Large intestine (tissue), 3 donors: Measurements from ENCODE around the gene XAF1. TPM values are rescaled to one million over a fixed set of nuclear protein-coding genes. Genes with fewer than 3 reads are reported as not detected.
"Not testable (repeated sequence)": the region's sequence is repeated elsewhere in the genome, so short reads cannot be mapped to it uniquely, and the experiment has no call there.

ENCODE experiments used
- DNase-seq, 2 donors: peaks; one replicate each; pipeline versions ENCODE4 v3.0.0 to v3.0.0-alpha.2; 2013
- H3K27ac ChIP-seq: one replicate; pipeline ENCODE4 v1.5.1; 2013; ENCODE audit warnings: low read length
- H3K27me3 ChIP-seq: 2 replicates; pipeline ENCODE4 v1.6.1; 2013; ENCODE audit warnings: low read length; ENCODE audit not compliant: control insufficient read depth, insufficient read depth
- H3K36me3 ChIP-seq: 2 replicates; pipeline ENCODE4 v1.6.1; 2013; ENCODE audit warnings: low read length; ENCODE audit not compliant: control insufficient read depth, insufficient read depth
- H3K4me1 ChIP-seq: one replicate; pipeline ENCODE4 v1.6.1; 2013; ENCODE audit warnings: low read length; ENCODE audit not compliant: control insufficient read depth, insufficient read depth
- H3K4me3 ChIP-seq: one replicate; pipeline ENCODE4 v1.5.1; 2013; ENCODE audit warnings: low read length
- H3K9me3 ChIP-seq: one replicate; pipeline ENCODE4 v1.6.1; 2013; ENCODE audit warnings: mild to moderate bottlenecking, low read depth, low read length, moderate library complexity; ENCODE audit not compliant: control insufficient read depth
- WGBS: methylation state at CpG from one replicate; pipeline ENCODE4 v1.1.5; 2013; ENCODE audit warnings: low lambda C conversion rate; ENCODE audit not compliant: insufficient coverage; 5-methylcytosine and 5-hydroxymethylcytosine counted together
- polyA plus RNA-seq: library from polyadenylated mRNA; unstranded; fragments of 120-200 nt; gene quantifications from one replicate; pipeline ENCODE4 v1.2.1, GENCODE V29; 2013

XAF1 gene
- polyA plus RNA-seq, 1 donor = 70.4 TPM

GRCh38 chr17:6713130-6713917, 42.5 kb upstream of the XAF1 start, which contains the start of gene SLC13A5:
Gene SLC13A5 (minus strand): TSS chr17:6713369. CDS start chr17:6713333, 36 bp downstream.
- WGBS = 20% methylated on average over 1 of the region's 71 CpGs
- DNase-seq = peak in 1 of 2 donors; percentile 9
- H3K9me3 ChIP-seq = peaks cover 6% of the 10 kb centered on the region
- peak within 1 kb of the TSS; percentile 18 for H3K4me3 ChIP-seq
- peaks cover 2% of the 10 kb centered on the region for H3K4me1 ChIP-seq
- peaks cover 28% of the 10 kb centered on the region for H3K27me3 ChIP-seq
- H3K36me3 ChIP-seq = no peaks in the 10 kb centered on the region
- H3K27ac ChIP-seq = no peak within 1 kb of the TSS

- H3K27ac ChIP-seq = no peak overlapping the region
- peaks cover 2% of the 10 kb centered on the region for H3K4me1 ChIP-seq
- H3K36me3 ChIP-seq = no peaks in the 10 kb centered on the region
- no CpG with 5 or more reads among the region's 29 CpGs for WGBS
- DNase-seq = no peak
- H3K4me3 ChIP-seq = peak overlapping the region; percentile 18
- peaks cover 6% of the 10 kb centered on the region for H3K9me3 ChIP-seq
- peaks cover 28% of the 10 kb centered on the region for H3K27me3 ChIP-seq
Observed at GRCh38 chr17:6713918-6714271, 42.0 kb upstream of the XAF1 start.

GRCh38 chr17:6714315-6714874, 41.5 kb upstream of the XAF1 start:
- Histone ChIP-seq H3K4me1 (peaks cover 2% of the 10 kb centered on the region), H3K36me3 (no peaks in the 10 kb centered on the region), H3K27me3 (peaks cover 29% of the 10 kb centered on the region), H3K27ac (no peak overlapping the region), H3K4me3 (no peak overlapping the region), H3K9me3 (peaks cover 6% of the 10 kb centered on the region)
- no peak for DNase-seq
- 60% methylated on average over 4 of the region's 7 CpGs for WGBS

- Histone ChIP-seq H3K4me3 (no peak overlapping the region), H3K4me1 (peaks cover 2% of the 10 kb centered on the region), H3K27ac (no peak overlapping the region), H3K27me3 (peaks cover 32% of the 10 kb centered on the region), H3K36me3 (no peaks in the 10 kb centered on the region), H3K9me3 (peaks cover 6% of the 10 kb centered on the region)
- no peak for DNase-seq
- 81% methylated on average over 2 of the region's 2 CpGs for WGBS
Observed at GRCh38 chr17:6716736-6717135, 39.1 kb upstream of the XAF1 start.

GRCh38 chr17:6721744-6722143, 34.1 kb upstream of the XAF1 start:
- no peak for DNase-seq
- 85% methylated on average over 4 of the region's 5 CpGs for WGBS

GRCh38 chr17:6724009-6724408, 31.8 kb upstream of the XAF1 start:
- Histone ChIP-seq H3K36me3 (no peaks in the 10 kb centered on the region), H3K27ac (no peak overlapping the region), H3K4me1 (no peaks in the 10 kb centered on the region), H3K9me3 (no peaks in the 10 kb centered on the region), H3K4me3 (no peak overlapping the region), H3K27me3 (peaks cover 18% of the 10 kb centered on the region)
- no peak for DNase-seq
- WGBS = no CpG with 5 or more reads among the region's 5 CpGs

More at GRCh38 chr17:6721744-6722143, 34.1 kb upstream of the XAF1 start:
- Histone ChIP-seq H3K4me1 (no peaks in the 10 kb centered on the region), H3K27ac (no peak overlapping the region), H3K36me3 (no peaks in the 10 kb centered on the region), H3K27me3 (peaks cover 18% of the 10 kb centered on the region), H3K4me3 (no peak overlapping the region), H3K9me3 (no peaks in the 10 kb centered on the region)

GRCh38 chr17:6729531-6729930, 26.3 kb upstream of the XAF1 start:
- Histone ChIP-seq H3K36me3 (no peaks in the 10 kb centered on the region), H3K27me3 (peaks cover 9% of the 10 kb centered on the region), H3K27ac (no peak overlapping the region), H3K4me1 (no peaks in the 10 kb centered on the region), H3K9me3 (no peaks in the 10 kb centered on the region), H3K4me3 (no peak overlapping the region)
- no CpG with 5 or more reads among the region's 4 CpGs for WGBS
- no peak for DNase-seq

- not testable (repeated sequence) for DNase-seq, H3K4me3 ChIP-seq, H3K27ac ChIP-seq, H3K36me3 ChIP-seq, H3K9me3 ChIP-seq, H3K4me1 ChIP-seq, H3K27me3 ChIP-seq
- WGBS = 80% methylated on average over 1 of the region's 6 CpGs
Observed at GRCh38 chr17:6746665-6747064, 9.2 kb upstream of the XAF1 start.

GRCh38 chr17:6748617-6749016, 7.2 kb upstream of the XAF1 start:
- DNase-seq = no peak
- no peak overlapping the region for H3K27ac ChIP-seq
- H3K9me3 ChIP-seq = no peaks in the 10 kb centered on the region
- H3K27me3 ChIP-seq = no peaks in the 10 kb centered on the region
- H3K36me3 ChIP-seq = no peaks in the 10 kb centered on the region
- H3K4me3 ChIP-seq = no peak overlapping the region
- no peaks in the 10 kb centered on the region for H3K4me1 ChIP-seq

GRCh38 chr17:6749519-6749918, 6.3 kb upstream of the XAF1 start:
- DNase-seq = no peak
- H3K27ac ChIP-seq = no peak overlapping the region
- H3K4me3 ChIP-seq = no peak overlapping the region
- 71% methylated on average over 1 of the region's 6 CpGs for WGBS
- no peaks in the 10 kb centered on the region for H3K27me3 ChIP-seq
- H3K4me1 ChIP-seq = no peaks in the 10 kb centered on the region
- no peaks in the 10 kb centered on the region for H3K9me3 ChIP-seq
- H3K36me3 ChIP-seq = no peaks in the 10 kb centered on the region
